Endothelial cell of umbilical vein (primary cell): ENCODE results near the gene TXNRD1.

Experiments used
- CTCF ChIP-seq, 2 donors: IDR thresholded peaks; 1 replicate in 1 of 2; 2 replicates in 1 of 2; pipeline ENCODE4 v1.5.1; 2011; ENCODE audit warnings: low read length in 2 of 2, mild to moderate bottlenecking in 2 of 2, moderate library complexity in 2 of 2, control low read depth in 1 of 2, inconsistent platforms in 1 of 2, low read depth in 1 of 2; ENCODE audit not compliant: insufficient read depth in 1 of 2; ENCODE audit errors: extremely low read depth in 1 of 2
- EZH2 ChIP-seq: IDR thresholded peaks from 2 replicates; pipeline ENCODE4 v1.6.1; 2012; ENCODE audit warnings: borderline replicate concordance, low read depth, mild to moderate bottlenecking, moderate library complexity, low read length, inconsistent platforms; ENCODE audit not compliant: severe bottlenecking
- MAX ChIP-seq: IDR thresholded peaks from 2 replicates; pipeline ENCODE4 v1.6.1; 2011; ENCODE audit not compliant: insufficient read depth, insufficient read length
- POLR2A ChIP-seq: IDR thresholded peaks from 2 replicates; pipeline ENCODE4 v1.6.1; 2012; ENCODE audit warnings: low read depth, mild to moderate bottlenecking, control low read depth, low read length
- POLR2AphosphoS5 ChIP-seq: IDR thresholded peaks from 2 replicates; pipeline ENCODE4 v1.6.1; 2012; ENCODE audit warnings: low read depth, mild to moderate bottlenecking, control low read depth, low read length, moderate library complexity; ENCODE audit not compliant: insufficient read depth

- TF ChIP-seq CTCF (IDR thresholded peaks at IDR 0.05; ENCODE audit: extremely low read depth in 1 of 2, insufficient read depth in 1 of 2, low read depth in 1 of 2, low read length in 2 of 2) (no peak), POLR2A (no peak), POLR2AphosphoS5 (no peak), MAX (no peak), EZH2 (no peak)
These were observed 106.4 kb downstream of the TXNRD1 start for GRCh38 chr12:104321949-104322348.
